Epithelial cell of proximal tubule (primary cell): ENCODE results near the gene FPR1. TPM values are rescaled to one million over a fixed set of nuclear protein-coding genes. Genes with fewer than 3 reads are reported as not detected.

Experiments
- DNase-seq: peaks from one replicate; pipeline ENCODE4 v3.0.0-alpha.2; 2011; ENCODE audit warnings: low read depth
- H3K4me3 ChIP-seq: 2 replicates; pipeline ENCODE4 v1.5.1; 2011; ENCODE audit warnings: low read depth, mild to moderate bottlenecking, low read length
- total RNA-seq: library from RNA; depleted of rRNA; stranded (reverse); fragments of >200 nt; gene quantifications from 2 replicates; pipeline ENCODE4 v1.2.3, GENCODE V29; 2015
- TF ChIP-seq, protein P1 (sequence below): conservative IDR thresholded peaks from 2 replicates; pipeline ENCODE4 v1.5.1; 2012; ENCODE audit warnings: low read depth, mild to moderate bottlenecking, low read length

The FPR1 gene
- total RNA-seq, 1 donor from 2014 or later: not detected

DNA sequence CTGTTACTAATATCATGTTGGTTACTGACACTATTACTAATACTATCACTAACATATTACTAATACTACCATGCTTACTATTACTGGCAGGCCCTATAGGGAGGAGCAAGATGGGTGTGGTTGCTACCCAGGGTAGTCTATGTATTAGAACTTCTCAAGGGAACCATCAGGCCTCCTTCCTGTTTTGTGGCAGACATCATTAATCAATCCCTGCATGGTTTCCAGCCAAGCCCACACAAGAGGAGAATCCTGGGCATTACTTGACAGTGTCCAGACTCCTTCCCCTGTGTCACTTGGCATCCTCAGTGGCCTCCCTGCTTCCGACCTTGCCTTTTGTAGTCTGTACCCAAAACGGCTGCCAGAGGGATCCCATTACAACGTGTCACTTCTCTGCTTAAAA lies 36.8 kb downstream of the FPR1 start:
- TF ChIP-seq, protein P1, sequence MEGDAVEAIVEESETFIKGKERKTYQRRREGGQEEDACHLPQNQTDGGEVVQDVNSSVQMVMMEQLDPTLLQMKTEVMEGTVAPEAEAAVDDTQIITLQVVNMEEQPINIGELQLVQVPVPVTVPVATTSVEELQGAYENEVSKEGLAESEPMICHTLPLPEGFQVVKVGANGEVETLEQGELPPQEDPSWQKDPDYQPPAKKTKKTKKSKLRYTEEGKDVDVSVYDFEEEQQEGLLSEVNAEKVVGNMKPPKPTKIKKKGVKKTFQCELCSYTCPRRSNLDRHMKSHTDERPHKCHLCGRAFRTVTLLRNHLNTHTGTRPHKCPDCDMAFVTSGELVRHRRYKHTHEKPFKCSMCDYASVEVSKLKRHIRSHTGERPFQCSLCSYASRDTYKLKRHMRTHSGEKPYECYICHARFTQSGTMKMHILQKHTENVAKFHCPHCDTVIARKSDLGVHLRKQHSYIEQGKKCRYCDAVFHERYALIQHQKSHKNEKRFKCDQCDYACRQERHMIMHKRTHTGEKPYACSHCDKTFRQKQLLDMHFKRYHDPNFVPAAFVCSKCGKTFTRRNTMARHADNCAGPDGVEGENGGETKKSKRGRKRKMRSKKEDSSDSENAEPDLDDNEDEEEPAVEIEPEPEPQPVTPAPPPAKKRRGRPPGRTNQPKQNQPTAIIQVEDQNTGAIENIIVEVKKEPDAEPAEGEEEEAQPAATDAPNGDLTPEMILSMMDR: no peak

DNA sequence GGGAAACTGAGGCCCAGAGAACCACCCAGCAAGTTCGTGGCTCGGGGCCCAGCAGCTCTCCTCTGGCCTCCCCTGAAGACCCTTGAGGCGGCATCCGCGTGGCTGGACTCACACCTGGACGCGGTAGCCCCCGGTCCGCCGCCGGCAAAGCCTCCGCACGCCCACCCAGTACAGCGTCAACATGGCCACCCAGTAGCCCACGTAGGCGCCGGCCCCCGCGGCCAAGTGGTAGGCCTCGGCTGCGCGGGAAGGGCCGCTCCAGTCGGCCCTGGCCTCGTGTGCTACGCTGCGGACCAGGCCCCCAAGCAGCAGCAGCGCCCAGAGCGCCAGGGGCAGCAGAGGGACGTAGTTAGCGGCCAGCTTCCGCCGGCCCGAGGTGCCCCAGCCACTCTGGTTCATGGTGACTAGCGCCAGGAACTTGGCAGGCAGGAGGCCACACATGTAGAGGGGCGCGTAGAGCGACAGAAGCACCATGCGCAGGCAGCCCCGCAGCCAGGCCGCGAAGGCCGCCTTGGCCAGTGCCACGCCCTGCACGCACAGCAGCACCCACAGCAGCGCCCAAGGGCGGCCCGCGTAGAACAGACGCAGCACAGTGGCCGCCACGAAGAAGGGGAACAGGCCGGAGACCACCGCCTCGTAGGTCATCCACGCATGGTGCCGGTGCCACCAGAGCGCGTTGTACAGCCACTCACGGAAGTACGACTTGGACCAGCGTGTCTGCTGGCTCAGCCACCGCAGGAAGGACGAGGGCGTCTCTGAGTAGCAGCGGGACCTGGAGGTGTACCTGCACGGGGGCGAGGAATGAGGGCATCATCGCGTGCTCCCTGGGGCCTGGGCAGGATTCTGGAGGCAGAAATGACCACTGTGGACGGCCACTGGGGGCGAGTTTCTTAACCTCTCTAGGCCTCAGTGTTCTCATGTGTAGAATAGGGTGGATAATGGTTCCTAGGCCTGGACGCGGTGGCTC lies 38.1 kb downstream of the FPR1 start:
- H3K4me3 ChIP-seq: no peak overlapping the region
- no peak for DNase-seq

More for the DNA sequence above, 36.8 kb downstream of the FPR1 start:
- no peak overlapping the region for H3K4me3 ChIP-seq
- no peak for DNase-seq

DNA sequence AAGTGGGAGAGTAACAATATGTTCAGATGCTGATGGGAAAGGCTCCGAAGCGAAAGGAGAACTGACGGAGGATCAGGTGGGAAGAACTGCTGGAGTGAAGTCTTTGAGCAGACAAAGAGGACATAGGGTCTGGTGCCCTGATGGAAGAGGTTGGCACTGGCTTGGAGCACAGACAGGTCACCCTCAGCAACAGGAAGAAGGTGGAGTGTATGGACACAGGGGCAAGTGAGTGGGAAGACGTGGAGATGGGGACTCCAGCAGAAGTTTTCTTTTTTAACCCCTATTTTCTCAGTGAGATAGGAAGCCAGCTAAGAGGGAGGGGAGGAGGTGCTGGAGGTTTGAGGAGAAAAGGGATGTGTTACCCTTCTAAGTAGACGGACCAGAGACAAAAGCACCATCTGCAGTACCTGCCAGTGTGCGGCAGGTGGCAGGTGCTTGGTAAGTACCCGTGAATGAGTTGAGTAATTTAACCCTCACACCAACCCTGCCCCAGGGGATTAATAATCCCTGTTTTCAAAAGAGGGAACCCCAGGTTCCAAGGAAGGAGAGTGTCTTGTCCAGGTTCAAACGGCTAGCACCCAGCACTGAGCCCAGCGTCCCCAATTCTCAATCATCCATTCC lies 39.1 kb downstream of the FPR1 start:
- DNase-seq: no peak
- H3K4me3 ChIP-seq: no peak overlapping the region
- TF ChIP-seq, protein P1: peak; percentile 72

More for the DNA sequence above, 38.1 kb downstream of the FPR1 start:
- TF ChIP-seq, protein P1: no peak

DNA sequence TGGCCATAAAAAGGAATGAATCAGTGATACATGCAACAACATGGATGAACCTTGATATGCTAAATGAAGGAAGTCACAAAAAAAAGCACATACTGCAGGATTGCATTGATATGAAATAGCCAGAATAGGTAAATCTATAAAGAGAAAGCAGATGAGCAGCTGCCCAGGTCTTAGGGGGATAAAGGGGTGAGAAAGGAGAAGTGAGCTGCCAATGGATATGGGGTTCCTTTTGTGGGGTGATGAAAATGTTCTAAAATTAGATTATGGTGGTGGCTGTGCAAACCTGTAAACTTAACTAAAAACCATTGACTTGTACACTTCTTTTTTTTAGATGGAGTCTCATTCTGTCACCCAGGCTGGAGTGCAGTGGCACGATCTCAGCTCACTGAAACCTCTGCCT lies 40.0 kb downstream of the FPR1 start:
- DNase-seq: no peak
- TF ChIP-seq, protein P1: no peak

DNA sequence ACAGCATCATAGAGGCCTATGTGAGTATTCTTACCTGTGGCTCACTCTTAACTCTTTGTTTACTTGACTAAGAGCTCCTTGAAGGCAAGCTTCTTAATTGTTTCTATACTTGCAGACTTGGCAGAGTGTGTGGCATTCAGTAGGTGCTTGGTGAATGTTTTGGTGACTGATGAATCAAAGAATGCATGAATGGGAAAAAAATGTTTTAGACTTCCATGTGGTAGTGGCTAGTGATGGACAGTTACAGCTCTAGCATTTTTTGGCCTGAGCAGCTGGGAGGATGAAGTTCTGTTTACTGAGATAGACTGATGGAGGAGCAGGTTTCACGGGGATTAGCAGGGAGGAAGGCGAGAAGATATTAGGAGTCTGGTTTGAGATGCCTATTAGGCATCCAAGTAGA lies 41.5 kb downstream of the FPR1 start:
- DNase-seq: no peak
- TF ChIP-seq, protein P1: no peak
- H3K4me3 ChIP-seq: no peak overlapping the region

More for the DNA sequence above, 40.0 kb downstream of the FPR1 start:
- H3K4me3 ChIP-seq: no peak overlapping the region

DNA sequence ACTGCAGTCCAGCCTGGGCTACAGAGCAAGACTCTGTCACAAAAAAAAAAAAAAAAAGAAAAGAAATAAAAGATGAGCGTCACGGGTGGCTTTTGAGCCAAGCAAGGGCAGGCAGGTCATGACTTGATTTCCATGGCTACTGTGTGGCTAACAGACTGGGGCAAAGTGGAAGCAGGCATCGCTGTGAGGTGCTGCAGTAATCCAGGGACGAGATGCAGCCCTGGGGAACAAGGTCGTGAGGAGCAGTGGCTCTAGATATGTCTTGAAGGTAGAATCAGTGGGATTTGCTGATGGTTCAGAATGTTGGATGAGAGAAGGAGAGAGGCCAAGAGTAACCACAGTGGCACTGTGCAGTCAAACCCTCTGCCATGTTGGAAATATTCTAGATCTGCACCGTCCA lies 42.1 kb downstream of the FPR1 start:
- no peak for DNase-seq
- TF ChIP-seq, protein P1: no peak
- no peak overlapping the region for H3K4me3 ChIP-seq

DNA sequence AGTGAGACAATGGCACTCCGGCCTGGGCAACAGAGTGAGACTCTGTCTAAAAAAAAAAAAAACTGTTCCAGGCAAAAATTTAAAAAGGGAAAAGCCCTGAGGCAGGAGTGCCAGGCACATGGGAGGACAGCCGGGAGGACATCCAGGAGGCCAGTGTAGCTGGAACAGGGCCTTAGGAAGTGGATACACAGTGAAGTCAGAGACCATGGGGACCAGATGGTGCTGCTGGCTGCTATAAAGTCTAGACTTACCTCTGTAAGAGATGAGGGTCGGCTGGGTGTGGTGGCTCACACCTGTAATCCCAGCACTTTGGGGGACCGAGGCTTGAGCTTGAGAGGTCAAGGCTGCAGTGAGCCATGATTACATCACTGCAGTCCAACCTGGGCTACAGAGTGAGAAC lies 42.9 kb downstream of the FPR1 start:
- no peak for DNase-seq
- H3K4me3 ChIP-seq: no peak overlapping the region
- TF ChIP-seq, protein P1: no peak
